ENCODE data around the gene DCTD.
A peak's percentile ranks its signal among the peaks of the same experiment; 100 is the strongest.
"Not testable (repeated sequence)": the region's sequence is repeated elsewhere in the genome, so short reads cannot be mapped to it uniquely, and the experiment has no call there.

Gene DCTD

GRCh38 chr4:182920676-182921075 is 3.5 kb upstream of the DCTD start:
- DNase-seq: no peak

GRCh38 chr4:182918791-182919302 is 1.7 kb upstream of the DCTD start:
- peak; percentile 68 for DNase-seq

GRCh38 chr4:182918044-182918607 is 940 bp upstream of the DCTD start:
- DNase-seq: no peak

- DNase-seq: peak; percentile 65
Measured at GRCh38 chr4:182916483-182917181, 554 bp downstream of the DCTD start.

GRCh38 chr4:182914357-182914756 is 2.8 kb downstream of the DCTD start:
- no peak for DNase-seq

GRCh38 chr4:182913621-182914020 is 3.6 kb downstream of the DCTD start:
- no peak for DNase-seq

- DNase-seq: no peak
Measured at GRCh38 chr4:182913036-182913435, 4.2 kb downstream of the DCTD start.

- DNase-seq: no peak
Measured at GRCh38 chr4:182908124-182908523, 9.1 kb downstream of the DCTD start.

- no peak for DNase-seq
Measured at GRCh38 chr4:182907396-182907795, 9.8 kb downstream of the DCTD start.

GRCh38 chr4:182906786-182907185 is 10.4 kb downstream of the DCTD start:
- no peak for DNase-seq

GRCh38 chr4:182905038-182905437 is 12.1 kb downstream of the DCTD start:
- no peak for DNase-seq

- DNase-seq: no peak
Measured at GRCh38 chr4:182904211-182904761, 12.9 kb downstream of the DCTD start.

GRCh38 chr4:182903013-182903412 is 14.2 kb downstream of the DCTD start:
- no peak for DNase-seq

- no peak for DNase-seq
Measured at GRCh38 chr4:182901337-182901736, 15.8 kb downstream of the DCTD start.

GRCh38 chr4:182900021-182900420 is 17.2 kb downstream of the DCTD start:
- DNase-seq: not testable (repeated sequence)

- no peak for DNase-seq
Measured at GRCh38 chr4:182898479-182898799, 18.7 kb downstream of the DCTD start.

GRCh38 chr4:182897601-182898478 is 19.3 kb downstream of the DCTD start:
- no peak for DNase-seq

- DNase-seq: no peak
Measured at GRCh38 chr4:182896421-182896820, 20.8 kb downstream of the DCTD start.

- DNase-seq: no peak
Measured at GRCh38 chr4:182895791-182896292, 21.3 kb downstream of the DCTD start.

GRCh38 chr4:182894681-182895275 is 22.4 kb downstream of the DCTD start:
- DNase-seq: no peak

- no peak for DNase-seq
Measured at GRCh38 chr4:182893474-182894080, 23.6 kb downstream of the DCTD start.

GRCh38 chr4:182893047-182893446 is 24.1 kb downstream of the DCTD start:
- no peak for DNase-seq

Measured in hematopoietic multipotent progenitor cell treated with erythropoietin and hydrocortisone succinate and interleukin-3 and kit ligand, for 4 days (in vitro differentiated cells).